HG02623 (cell line): Measurements from ENCODE around the gene SLC36A2.

Source experiments
- ATAC-seq: cut with Tn5 transposase; IDR thresholded peaks from one replicate; pipeline ENCODE4 v1.9.1; 2021; ENCODE audit warnings: moderate library complexity; ENCODE audit not compliant: unreplicated experiment

The SLC36A2 gene

DNA sequence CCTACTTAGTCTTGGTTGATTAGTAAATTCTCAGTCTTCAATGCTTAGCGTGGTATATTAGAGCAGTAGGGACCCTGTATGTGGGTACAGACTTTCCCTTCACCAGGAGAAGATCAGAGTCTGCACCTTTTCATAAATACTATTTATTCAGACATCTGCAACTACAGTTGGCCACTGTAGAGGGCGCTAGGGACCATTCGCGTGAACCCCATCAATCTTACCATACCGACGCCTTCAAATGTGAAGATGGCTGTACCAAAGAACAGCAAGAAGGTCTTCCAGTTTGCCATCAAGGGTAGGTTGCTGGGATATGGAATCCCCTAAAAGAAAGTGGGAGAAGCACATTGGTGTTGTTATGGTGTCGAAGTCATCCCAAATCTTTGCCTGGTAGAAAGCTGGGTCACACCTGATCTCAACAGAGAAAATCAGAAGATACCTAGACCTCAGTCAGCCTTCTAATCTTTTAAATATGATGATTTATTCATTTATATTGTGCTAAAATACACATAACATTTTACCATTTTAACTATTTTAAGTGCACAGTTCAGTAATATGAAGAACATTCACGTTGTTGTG is 62.9 kb downstream of the SLC36A2 start:
- no peak for ATAC-seq

- ATAC-seq: no peak
Observed at GRCh38 chr5:151283120-151283825, 64.1 kb downstream of the SLC36A2 start.

GRCh38 chr5:151281001-151281639 is 66.2 kb downstream of the SLC36A2 start:
- no peak for ATAC-seq

DNA sequence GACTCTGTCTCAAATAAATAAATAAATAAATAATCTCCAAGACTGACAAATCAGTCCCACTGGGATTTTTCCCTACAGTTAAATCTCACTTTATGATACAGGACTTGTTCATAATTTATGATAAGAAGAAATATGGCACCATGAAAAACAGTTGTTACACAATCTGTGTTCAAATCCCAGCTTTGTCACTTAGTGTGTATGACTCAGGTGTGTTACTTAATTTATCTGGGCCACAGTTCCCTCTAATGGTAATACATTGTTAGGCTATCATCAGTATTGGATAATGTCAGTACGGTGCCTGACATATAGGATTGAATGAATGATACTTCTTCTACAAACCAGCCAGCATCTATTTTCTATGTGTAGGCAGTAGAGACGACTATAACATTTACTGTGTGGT is 66.9 kb downstream of the SLC36A2 start:
- ATAC-seq: no peak

DNA sequence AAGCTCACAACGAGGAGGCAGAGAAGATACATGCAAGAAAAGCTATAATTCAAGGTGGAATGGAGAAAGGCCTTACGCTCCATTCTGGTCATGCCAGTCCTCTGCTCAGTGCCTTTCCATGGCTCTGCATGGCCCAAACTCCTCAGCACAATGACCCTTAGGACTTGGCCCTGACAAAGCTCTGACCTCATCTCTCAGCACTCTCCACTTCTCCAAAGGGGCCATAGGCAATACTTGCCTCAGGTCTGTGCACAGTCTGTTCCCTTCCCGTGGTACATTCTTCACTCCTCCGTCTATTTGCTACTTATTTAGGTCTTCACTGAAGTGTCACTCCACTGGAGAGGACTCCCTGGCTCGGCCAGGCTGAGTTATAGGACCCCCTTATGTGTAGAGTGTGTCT is 68.5 kb downstream of the SLC36A2 start:
- no peak for ATAC-seq

- ATAC-seq: no peak
Observed at GRCh38 chr5:151275803-151276202, 71.6 kb downstream of the SLC36A2 start.

DNA sequence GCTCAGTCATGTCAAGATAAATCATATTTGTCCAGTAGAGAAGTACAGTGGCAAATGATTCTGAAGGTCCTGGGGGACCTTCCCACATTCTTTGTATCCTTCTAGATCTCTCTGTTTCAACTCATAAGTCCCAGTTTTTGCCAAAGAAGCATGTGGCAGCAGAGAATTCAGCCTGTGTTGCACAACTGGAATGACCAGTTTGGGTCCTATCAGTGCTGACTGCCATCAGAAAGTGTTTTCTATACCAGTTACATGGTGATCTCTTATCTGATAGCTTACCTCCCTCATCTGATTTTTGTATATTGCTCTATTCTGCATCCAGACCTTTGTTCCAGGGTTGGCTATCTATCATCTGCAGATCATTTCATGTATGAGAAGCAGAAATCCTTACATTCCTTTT is 72.7 kb downstream of the SLC36A2 start:
- no peak for ATAC-seq

- no peak for ATAC-seq
Observed at GRCh38 chr5:151271336-151271735, 76.0 kb downstream of the SLC36A2 start.

DNA sequence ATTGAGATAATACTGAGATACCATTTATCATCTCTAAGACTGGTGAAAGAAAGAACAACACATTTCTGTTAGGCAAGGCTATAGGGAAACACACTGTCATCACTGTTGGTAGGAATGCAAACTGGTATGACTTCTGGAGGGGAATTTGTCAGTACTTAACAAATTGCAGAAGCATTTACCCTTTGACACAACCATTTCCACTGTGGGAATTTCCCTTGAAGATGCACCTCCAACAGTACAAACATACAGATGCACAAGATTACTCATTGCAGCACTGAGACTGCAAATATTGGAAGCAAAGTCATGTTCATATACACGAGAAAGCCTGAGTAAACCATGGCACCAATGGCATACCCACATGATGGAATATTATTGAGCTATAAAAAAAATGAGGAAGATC is 76.8 kb downstream of the SLC36A2 start:
- ATAC-seq: peak; percentile 94

- no peak for ATAC-seq
Observed at GRCh38 chr5:151267491-151268260, 79.7 kb downstream of the SLC36A2 start.
